HG02678 (cell line): ENCODE data around the gene ATP8B3.

Source experiments
- ATAC-seq: cut with Tn5 transposase; IDR thresholded peaks from one replicate; pipeline ENCODE4 v1.9.1; 2021; ENCODE audit warnings: mild to moderate bottlenecking, moderate library complexity; ENCODE audit not compliant: unreplicated experiment

The ATP8B3 gene

GRCh38 chr19:1811942-1812425, at the start of gene ATP8B3:
Gene ATP8B3, minus strand, starts transcription at chr19:1812276. Its CDS starts 540 bp downstream, at chr19:1811736.
- ATAC-seq = peak; percentile 18

GRCh38 chr19:1861599-1862031, 49.5 kb upstream of the ATP8B3 start:
- no peak for ATAC-seq

DNA sequence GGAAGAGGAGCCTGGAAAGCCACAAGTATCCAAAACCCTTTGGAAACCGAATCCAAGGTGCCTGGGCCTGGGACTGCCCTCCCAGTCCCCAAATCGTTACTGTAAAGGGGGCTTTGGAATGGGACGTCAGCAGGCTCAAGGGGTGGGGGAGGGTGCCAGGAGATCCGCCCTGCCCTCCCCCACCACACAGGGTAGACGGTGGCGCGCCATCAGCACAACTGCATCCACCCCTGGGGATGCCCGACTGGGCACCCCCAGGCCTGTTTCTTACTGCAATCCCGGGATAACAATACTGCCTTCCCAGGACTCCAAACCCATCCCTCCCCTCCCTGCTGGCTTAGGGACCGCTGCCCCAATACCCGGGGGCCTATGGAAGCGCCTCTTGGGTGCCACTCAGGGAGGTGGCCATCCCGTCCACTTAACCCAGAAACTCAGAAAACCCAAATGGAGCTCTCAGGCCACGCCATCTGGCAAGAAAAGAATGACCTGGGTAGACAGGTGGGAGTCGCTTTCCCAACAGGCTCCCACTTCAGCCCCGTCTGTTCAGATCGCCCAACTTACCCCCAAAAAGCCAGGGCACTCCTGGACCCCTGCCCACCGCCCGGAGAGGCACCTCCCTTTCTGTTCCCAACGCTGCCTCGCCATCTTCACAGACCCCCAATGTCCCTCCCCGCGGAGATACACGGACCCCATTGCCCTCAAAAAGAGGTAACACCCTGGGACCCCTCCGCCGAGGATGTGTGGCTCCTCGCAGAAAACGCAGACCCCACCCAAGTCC, 48.9 kb upstream of the ATP8B3 start:
- no peak for ATAC-seq

DNA sequence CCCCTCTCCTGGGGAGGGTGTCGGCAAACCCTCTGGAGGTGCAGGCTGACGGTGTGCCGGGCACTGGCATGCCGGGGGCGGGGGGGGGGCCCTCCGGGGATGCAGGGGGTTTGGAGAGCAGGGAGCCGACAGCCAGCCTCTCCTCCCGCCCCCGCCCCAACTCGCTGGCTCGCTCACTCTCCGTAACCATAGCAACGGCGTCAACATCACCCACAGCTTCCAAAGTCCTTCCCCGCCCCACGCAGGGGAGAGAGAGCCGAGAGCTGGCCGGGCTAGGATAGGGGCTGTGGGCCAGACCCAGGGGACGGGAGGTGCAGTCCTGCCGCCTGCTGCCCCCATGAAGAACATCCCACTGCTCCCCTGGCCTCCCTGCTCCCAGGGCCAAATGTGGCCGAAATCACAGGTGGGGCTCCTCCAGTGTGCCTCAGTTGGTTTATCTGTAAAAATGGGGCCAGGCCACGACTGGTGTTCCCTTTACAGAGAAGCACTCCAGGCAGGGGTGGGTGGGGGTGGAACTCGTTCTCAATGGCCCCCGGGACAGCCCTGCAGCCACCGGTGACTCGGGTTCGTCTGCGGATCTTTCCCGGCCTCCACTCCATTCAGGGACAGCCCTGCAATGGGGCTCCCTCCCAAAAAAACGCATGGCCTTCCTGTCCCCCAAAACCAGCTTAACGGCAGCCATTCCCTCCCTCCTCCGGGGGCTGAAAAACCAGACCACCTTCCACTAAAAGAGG, 48.1 kb upstream of the ATP8B3 start:
- no peak for ATAC-seq

DNA sequence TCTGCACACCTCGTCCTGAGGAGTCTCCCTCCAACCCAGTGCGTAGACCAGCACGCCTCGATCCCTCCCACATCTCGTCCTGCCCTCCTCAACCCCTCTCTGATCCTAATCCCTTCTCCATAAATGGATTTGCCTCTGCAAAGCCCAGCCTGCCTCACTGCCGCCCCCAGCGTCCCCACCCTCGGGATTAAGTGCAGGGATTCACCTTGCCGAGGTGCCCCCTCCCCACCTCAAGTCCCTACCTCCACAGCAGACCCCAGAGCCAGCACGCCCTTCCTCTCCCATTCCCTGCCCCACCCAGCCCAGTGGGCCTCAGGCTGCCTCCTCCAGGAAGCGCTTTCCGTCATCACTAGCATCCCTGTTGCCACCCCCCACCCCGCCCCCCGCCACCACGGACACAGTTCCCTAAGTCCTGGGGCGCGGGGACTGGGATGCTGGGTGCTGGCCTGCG, 47.3 kb upstream of the ATP8B3 start:
- no peak for ATAC-seq

GRCh38 chr19:1858412-1859081, 46.5 kb upstream of the ATP8B3 start:
- no peak for ATAC-seq

DNA sequence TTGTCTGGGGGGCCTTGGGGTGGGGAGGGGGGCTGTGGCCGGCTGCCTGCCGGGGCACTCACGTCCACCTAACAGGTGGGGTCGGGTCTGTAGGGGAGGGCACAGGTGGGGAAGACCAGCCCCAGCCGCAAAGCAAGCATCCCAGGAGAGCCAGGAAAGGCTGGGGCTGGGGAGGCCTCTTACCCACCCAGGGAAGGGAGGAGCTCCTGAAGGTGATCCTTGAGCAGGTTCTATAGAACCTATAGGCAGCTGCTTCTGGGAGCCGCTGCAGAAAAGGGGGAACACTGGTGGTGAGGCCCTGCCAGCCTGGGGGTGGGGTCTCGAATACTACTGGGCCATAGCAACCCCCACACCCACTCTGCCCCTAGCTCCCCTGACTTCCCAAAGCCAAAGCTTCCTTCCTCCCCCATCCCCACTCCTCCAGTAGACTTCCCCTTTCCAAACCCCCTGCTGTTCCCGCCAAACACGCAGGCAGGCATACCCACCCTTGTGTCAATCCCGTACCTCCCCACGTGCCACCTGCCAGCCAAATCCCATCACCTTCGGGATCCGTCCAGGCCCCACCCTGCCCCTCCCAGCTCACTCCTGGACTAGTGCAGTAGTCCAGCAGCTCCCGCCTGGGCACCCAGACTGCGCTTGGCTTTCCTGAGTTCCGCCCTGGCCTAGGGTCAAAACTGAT, 45.7 kb upstream of the ATP8B3 start:
- ATAC-seq = no peak

DNA sequence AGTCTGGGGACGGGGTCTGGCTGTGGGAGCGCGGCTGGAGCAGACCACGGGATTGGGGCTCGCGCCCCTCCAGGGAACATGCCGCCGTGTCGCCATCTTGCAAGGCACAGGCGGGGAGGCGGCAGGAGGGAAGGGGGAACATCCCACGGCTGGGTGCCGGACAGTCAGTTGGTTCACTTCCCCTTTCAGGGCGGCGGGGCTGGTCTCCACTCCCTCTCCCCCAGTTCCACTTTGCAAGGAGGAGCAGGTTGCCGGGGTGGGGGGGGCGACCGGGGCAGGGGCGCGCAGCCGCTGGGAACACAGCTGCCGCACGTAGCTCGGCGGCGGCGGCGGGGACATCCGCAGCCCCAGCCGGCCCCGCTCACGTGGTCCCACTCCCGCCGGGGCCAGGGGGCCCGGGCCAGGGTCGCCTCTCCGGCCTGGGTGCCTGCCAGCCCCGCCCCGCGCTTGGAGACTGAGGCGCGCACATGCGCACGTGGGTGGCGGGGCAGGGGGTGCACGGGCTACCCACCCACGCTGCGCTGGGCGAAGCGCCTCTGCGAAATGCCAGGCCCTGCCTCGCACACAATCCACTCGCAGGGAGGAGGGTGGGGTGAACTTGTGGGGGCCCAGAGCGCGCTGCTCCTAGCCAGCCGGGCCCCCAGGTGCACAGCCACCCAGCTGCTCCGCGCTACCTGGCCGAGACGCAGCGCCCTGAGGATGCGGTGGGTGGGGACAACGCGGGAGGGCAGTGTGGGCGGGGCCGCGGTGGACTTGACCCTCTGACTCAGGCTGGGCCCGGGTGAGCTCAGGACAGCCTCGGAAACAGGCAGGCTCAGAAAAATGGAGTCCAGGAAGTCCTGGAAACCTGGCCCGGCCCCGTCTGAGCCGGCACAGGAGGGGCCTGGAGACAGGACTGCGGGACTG, 44.9 kb upstream of the ATP8B3 start:
- ATAC-seq = no peak

- ATAC-seq = no peak
Observed at GRCh38 chr19:1856345-1856697, 44.2 kb upstream of the ATP8B3 start.

GRCh38 chr19:1855828-1856255, 43.8 kb upstream of the ATP8B3 start:
- no peak for ATAC-seq

DNA sequence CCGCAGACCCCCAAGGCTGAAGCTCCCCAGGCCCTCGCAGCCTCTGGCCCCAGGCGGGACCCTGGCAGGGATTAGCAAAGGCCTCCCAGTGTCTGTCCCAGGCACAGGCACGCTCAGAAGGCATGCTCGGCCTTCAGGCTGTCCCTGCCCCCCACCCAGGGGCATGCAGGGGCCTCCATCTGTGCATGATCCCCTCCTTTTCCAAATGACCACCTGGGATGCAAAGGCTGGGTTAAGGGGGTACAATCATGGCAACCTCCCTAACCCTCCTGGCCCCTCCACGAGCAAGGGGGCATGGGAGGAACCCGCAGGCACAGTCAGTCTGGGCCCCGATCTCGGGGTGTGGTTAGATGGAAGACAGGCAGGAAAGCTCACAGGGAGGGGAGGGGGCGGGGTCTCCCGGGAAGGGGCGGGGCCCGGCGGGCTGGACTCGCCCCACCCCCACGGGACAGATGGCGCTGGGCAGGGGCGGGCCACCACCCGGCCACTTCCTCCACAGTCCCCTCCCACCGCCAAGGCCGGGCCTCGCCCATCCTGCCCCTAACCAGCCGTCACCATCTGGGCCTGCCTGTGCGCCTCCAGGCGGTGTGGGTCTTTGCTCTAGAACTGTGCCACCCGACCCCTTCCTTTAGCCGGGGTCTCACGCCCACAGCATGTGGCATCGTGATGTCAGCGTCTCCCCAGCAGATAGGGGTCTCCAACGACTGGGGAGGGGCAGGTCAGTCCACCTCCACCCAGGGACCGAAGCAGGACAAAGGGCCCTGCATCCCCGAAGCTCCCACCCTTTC, 43.2 kb upstream of the ATP8B3 start:
- peak; percentile 61 for ATAC-seq

- no peak for ATAC-seq
Observed at GRCh38 chr19:1854542-1855039, 42.5 kb upstream of the ATP8B3 start.

GRCh38 chr19:1854039-1854541, 42.0 kb upstream of the ATP8B3 start:
- ATAC-seq = no peak

DNA sequence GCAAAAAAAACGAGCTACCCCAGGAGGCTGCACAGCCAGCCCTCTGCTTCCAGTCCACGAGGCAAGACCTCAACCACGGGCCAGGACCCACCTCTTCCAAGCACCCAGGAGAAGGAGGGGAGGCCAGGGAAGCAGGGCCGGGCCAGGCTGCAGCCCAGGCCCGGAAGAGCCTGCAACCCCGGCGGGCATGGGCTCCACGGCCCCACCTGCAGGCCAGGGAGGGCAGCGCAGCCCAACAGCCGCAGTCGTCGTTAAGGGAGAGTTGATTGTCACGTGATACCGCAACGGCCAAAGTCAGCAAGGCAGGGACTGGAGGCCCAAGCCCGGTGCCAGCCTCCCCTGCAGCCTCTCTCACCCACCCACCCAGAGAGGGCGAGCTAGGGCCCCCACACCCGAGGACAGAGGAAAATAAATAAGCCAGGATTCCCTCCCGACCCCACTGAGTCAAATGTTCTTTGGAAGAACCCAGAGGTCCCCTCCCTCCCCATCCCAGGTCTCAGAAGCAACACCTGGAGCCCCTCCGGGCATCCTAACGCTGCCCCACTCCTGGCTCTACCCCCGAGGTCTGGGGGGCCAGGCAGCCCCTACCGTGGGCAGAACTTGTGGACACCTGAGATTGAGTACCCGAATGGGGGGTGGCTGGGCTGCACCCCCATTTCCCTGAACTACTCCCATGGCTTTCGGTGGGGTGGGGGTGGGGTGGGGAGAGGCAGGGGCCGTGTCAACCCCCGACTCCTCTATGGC, 41.4 kb upstream of the ATP8B3 start:
- ATAC-seq = no peak

DNA sequence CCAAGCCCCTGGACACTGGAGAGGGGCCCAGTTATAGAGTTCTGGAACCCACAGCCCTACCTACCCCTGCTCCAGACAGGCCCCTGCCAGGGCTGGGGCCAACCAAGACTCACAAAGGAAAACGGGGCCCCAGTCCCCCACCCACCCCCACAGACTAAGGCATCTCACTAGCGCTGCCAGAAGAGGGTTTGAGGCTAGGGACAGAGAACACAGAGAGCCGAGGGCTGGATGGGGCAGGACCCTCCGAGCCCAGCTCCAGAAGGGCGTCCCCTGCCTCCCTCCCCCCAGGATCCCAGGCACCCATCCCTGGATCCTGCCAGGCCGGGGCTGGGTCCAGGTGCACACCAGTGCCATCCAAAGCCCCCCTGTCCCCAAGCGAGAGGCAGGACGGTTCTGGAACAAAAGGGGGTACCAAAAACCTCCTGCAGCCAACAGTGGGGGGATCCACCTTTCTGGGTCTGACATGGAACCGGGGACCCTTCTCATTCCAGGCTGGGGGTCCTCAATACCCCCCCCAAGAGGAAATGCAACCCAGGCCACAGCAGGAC, 40.6 kb upstream of the ATP8B3 start:
- no peak for ATAC-seq

GRCh38 chr19:1851654-1852580, 39.8 kb upstream of the ATP8B3 start:
- ATAC-seq = no peak
